NT2/D1 (cell line): Measurements from ENCODE around the gene EPHA8.

Source experiments
- SUZ12 ChIP-seq: IDR thresholded peaks from 2 replicates; pipeline ENCODE4 v1.6.1; 2011; ENCODE audit not compliant: insufficient read length, insufficient read depth; ENCODE audit errors: extremely low read depth
- ZNF274 ChIP-seq: IDR thresholded peaks from 2 replicates; pipeline ENCODE4 v1.6.1; 2011; ENCODE audit warnings: mild to moderate bottlenecking, low read depth, low read length

DNA sequence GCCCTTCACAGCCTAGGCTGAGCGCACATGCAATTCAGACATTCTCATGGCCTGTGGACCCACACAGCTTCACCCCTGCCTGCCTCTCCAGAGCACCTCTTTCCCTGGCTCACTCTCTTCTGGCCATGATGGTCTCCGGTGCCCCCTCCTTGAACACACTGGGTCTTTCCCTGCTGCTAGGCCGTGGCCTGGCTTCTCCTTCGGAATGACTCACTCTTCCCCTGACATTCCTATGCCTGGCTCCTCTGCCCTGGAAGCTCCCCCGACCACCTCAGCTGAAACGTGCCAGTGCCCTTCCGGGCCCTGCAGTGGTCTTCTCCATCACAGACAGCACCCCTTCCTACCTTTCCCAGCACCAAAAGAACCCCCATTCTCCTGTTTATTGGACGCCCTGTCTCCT, 28.3 kb downstream of the EPHA8 start:
- TF ChIP-seq ZNF274 (no peak), SUZ12 (no peak)
